ENCODE results near the gene CAMK1D. TPM values are rescaled to one million over a fixed set of nuclear protein-coding genes. Genes with fewer than 3 reads are reported as not detected.

Gene CAMK1D
- total RNA-seq, 3 donors from 2014 or later (not counting 1 experiment from before 2014, with no cell fraction given) = 44.2 to 56.4 (median 49.7) TPM

GRCh38 chr10:12801214-12802087 is 452.1 kb downstream of the CAMK1D start:
- TF ChIP-seq CTCF (IDR thresholded peaks at IDR 0.05) = no peak
- ATAC-seq (no peak), DNase-seq (no peak)
- Mint-ChIP-seq H3K4me3 (no peak overlapping the region), H3K9me3 (no peaks in the 10 kb centered on the region), H3K27me3 (ENCODE audit: low read depth in 2 of 2) (no peaks in the 10 kb centered on the region), H3K4me1 (no peaks in the 10 kb centered on the region), H3K27ac (no peak overlapping the region), H3K36me3 (no peaks in the 10 kb centered on the region)
- no peaks in the 10 kb centered on the region for H3K4me1 ChIP-seq (ENCODE audit: control insufficient read depth, insufficient read depth, low read length)
- WGBS (ENCODE audit: insufficient coverage) = 85% methylated on average over 3 of the region's 3 CpGs
- no peak overlapping the region for H3K27ac ChIP-seq (ENCODE audit: low read length)
- H3K4me3 ChIP-seq (ENCODE audit: low read length) = no peak overlapping the region
- H3K36me3 ChIP-seq (ENCODE audit: control insufficient read depth, insufficient read depth, low read length) = peaks cover 1% of the 10 kb centered on the region
- H3K27me3 ChIP-seq (ENCODE audit: control insufficient read depth, insufficient read depth, low read length) = no peaks in the 10 kb centered on the region
- no peaks in the 10 kb centered on the region for H3K9me3 ChIP-seq (ENCODE audit: control insufficient read depth, insufficient read depth, low read length)
- intact Hi-C loops (cut with micrococcal nuclease) = no loop called here

- no peaks in the 10 kb centered on the region for H3K9me3 ChIP-seq (ENCODE audit: control insufficient read depth, insufficient read depth, low read length)
- no peak overlapping the region for H3K4me3 ChIP-seq (ENCODE audit: low read length)
- H3K4me1 ChIP-seq (ENCODE audit: control insufficient read depth, insufficient read depth, low read length) = no peaks in the 10 kb centered on the region
- no peaks in the 10 kb centered on the region for H3K9me3 Mint-ChIP-seq
- H3K27me3 ChIP-seq (ENCODE audit: control insufficient read depth, insufficient read depth, low read length) = no peaks in the 10 kb centered on the region
- no peak overlapping the region for H3K4me3 Mint-ChIP-seq
- intact Hi-C loops (cut with micrococcal nuclease) = no loop called here
- 81% methylated on average over 4 of the region's 4 CpGs for WGBS (ENCODE audit: insufficient coverage)
- no peaks in the 10 kb centered on the region for H3K27me3 Mint-ChIP-seq (ENCODE audit: low read depth in 2 of 2)
- TF ChIP-seq CTCF (IDR thresholded peaks at IDR 0.05) = no peak
- DNase-seq (no peak), ATAC-seq (no peak)
- no peaks in the 10 kb centered on the region for H3K36me3 ChIP-seq (ENCODE audit: control insufficient read depth, insufficient read depth, low read length)
- H3K36me3 Mint-ChIP-seq = no peaks in the 10 kb centered on the region
- H3K27ac Mint-ChIP-seq = no peak overlapping the region
- no peaks in the 10 kb centered on the region for H3K4me1 Mint-ChIP-seq
- no peak overlapping the region for H3K27ac ChIP-seq (ENCODE audit: low read length)
Observed at GRCh38 chr10:12803776-12804175, 454.4 kb downstream of the CAMK1D start.

GRCh38 chr10:12806228-12807095 is 457.1 kb downstream of the CAMK1D start:
- WGBS (ENCODE audit: insufficient coverage) = 92% methylated on average over 12 of the region's 12 CpGs
- no peak overlapping the region for H3K27ac Mint-ChIP-seq
- no peaks in the 10 kb centered on the region for H3K4me1 ChIP-seq (ENCODE audit: control insufficient read depth, insufficient read depth, low read length)

More at GRCh38 chr10:12806228-12807095, 457.1 kb downstream of the CAMK1D start:
- H3K9me3 Mint-ChIP-seq = no peaks in the 10 kb centered on the region
- ATAC-seq (no peak), DNase-seq (no peak)
- no peak overlapping the region for H3K27ac ChIP-seq (ENCODE audit: low read length)
- H3K36me3 Mint-ChIP-seq = no peaks in the 10 kb centered on the region
- no peaks in the 10 kb centered on the region for H3K9me3 ChIP-seq (ENCODE audit: control insufficient read depth, insufficient read depth, low read length)
- no peaks in the 10 kb centered on the region for H3K27me3 ChIP-seq (ENCODE audit: control insufficient read depth, insufficient read depth, low read length)
- no peaks in the 10 kb centered on the region for H3K36me3 ChIP-seq (ENCODE audit: control insufficient read depth, insufficient read depth, low read length)
- peaks cover 0 to 7% of the 10 kb centered on the region in 2 donors for H3K4me1 Mint-ChIP-seq
- no peaks in the 10 kb centered on the region for H3K27me3 Mint-ChIP-seq (ENCODE audit: low read depth in 2 of 2)
- TF ChIP-seq CTCF (IDR thresholded peaks at IDR 0.05) = no peak
- no peak overlapping the region for H3K4me3 Mint-ChIP-seq
- H3K4me3 ChIP-seq (ENCODE audit: low read length) = no peak overlapping the region
- intact Hi-C loops (cut with micrococcal nuclease) = no loop called here
